NCI-H1417 (cell line): ENCODE data around the gene SLC39A1.

Source experiments
- DNase-seq, 3 experiments: peaks; one replicate each; lab custom pipeline; 2025; lab: John Stamatoyannopoulos, UW

Gene SLC39A1

DNA sequence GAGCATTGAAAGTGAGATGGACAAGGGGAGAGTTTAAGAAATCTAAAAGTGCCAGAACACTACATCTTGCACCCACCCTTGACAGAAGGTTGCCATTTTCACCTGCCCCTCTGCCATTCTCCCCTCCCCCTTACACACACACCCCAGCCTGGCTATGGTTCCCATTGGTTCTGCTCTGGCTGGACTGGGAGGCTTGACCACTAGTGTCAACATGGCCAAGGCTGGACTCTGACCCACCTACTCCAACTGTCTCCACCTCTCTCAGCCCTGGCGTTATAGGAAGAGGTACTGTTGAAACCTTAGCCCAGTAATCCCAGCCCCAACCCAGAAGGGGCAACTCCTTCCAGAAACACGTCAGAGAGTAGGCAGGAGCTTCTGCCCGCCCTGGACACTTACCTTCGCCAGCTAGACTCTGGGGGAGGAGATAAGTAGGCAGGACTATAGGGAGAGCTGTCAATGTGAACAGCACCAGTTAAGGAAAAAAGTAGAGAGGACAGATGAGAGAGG lies 9.4 kb downstream of the SLC39A1 start:
- no peak for DNase-seq

DNA sequence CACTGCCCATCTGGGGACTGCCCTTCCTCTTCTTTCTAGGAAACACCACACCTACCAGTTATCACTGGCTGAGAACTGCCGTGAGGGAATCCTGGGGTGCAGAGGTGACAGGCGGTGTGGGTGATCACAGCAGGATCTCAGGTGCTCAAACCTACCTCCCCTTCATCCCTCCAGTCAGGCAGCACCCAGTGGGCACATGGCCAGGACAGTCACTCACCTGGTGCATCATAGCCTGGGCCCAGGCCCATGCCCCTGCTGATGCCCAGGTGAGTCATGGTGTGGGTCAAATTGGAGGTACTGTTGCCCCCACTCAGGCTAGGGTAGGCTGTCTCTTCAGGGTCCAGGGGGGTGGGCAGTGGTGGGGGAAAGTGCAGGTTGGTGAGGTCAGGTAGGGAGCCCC lies 11.5 kb downstream of the SLC39A1 start:
- DNase-seq = no peak

DNA sequence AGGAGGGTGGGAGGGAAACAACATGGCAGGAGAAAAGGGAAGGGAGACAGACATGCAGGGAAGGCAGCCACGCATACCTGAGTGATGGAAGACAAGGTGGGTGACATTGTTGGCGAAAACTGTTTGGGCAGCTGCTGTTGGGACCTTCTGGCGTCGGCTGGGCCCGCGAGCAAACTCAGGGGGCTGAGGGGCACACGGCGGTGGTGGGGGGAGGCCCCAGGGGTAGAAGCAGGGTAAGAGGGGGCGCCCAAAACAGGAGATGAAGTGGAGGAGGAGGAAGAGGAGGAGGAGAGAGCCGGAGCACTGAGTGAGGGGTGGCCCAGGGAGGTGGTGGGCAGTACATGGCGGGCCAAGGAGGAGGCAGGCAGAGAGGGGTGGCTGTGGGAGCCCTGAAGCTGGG lies 12.2 kb downstream of the SLC39A1 start:
- DNase-seq = no peak

DNA sequence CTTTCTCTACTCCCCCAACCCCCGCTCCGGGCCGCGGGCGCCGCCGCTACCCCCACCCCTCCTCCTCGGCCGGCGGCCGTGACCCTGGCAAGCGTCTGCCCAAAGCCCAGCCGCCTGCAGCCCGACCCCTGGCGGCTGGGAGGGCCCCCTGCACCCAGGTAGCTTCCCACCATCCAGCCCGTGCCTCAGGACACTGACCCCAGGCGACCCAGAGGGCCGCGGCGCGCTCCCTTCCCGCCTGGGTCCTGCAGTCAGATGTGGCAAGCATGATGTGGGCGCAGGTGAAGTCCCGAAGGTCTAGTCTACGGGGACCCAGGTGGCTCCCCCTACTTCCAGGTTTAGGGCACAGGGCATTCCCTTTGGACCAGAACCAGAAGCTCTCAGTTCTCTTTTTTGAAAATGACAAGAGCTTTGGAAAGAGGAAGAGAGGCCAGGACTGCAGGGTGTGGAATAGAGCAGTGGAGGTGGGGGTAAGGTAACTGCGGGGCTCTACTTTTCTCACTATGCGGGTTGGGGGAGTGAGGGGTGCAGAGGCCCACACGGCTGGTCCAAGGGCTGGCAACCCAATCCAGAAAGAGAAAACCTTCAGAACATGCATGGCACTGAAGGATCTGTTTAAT lies 16.6 kb downstream of the SLC39A1 start, which contains the start of gene DENND4B:
TSS of gene DENND4B (minus strand) at position 97 of the 620 bp plus-strand sequence. CDS start 2,344 bp downstream, outside the sequence.
- DNase-seq = peak; percentile 79 to 93 (median 82)

DNA sequence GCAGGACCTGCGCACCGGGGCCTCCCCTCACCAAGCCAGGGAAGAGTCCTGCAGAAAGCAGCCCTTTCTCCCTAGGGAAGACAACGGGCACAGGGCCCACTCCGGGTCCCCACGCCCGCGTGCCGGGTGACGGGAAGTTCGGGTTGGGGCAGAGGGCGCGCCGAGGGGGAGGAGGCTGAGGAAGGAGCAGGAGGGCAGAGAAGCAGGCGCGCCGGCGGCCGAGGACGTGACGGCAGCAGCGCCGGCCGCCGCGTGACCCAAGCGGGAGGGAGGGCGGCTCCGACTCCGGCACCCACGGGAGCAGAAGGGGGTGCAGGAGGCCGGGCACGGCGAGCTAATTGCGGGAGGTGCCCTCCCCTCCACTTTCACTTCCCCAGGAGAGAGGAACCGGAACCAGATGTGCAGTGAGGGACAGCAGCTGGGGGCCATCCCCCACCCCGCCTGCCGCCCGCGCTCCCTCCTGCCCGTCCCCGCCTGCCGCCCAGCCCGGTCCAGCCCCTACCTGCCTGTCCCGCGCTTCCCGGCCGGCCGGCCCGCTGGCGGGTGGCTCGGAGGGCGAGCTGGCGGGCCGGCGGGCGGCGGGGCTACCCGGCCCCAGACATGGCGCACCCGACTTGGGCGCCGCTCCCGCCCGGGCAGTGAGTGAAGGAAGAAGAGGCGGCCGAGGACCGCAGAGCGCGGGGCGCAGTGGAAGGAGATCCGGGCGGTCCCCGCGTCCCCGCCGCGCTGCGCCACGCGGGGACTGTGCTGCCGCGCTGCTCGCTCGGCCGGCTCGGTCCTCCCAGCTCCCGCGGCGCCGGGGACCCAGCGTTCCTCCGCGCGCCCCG lies 17.3 kb downstream of the SLC39A1 start:
- peak; percentile 47 to 79 (median 63) for DNase-seq

DNA sequence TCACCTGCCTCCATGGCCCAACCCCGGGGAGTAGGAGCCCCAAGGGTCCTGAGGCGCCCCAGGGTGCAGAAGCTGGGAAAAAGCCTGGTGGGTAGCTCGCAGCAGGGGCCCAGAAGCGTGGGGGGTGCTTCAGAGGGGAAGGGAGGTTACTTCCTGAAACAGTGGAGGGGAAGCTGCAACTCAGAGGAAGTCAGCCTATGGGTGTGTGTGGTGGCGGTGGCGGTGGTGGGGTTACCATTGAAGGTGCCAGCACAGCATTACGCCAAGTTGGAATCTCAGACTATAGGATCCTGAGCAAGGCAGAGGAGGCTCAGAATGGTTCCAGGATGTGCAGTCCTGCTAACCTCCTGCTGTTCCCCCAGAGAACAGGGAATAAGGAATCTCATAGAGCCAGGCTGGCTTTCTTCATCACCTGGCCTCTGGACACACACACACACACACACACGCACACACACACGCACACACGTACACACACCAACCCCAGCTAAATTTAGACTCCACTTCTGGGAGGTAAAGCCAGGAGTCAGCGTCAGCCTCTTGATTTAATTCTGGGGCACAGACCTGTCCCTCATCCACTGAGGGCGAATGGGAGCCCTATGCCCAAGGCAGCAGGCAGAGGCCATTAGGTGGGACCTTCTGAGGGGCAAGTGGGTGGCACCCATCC lies 18.1 kb downstream of the SLC39A1 start:
- peak in 2 of 3 experiments; percentile 32 to 63 for DNase-seq

DNA sequence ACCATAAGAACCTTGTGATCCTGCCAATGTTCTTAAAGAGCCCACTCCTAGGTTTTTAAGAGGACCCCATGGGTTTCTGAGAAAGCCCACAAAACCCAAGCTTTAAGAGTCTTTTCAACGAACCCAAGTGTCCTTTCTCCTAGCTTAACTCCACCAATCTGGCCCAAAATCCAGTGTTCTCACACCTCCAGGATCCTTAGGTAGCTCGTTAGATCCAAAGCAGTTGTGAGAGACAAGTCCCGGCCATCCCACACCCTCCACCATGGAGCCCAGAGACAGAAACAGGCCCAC lies 18.6 kb downstream of the SLC39A1 start:
- no peak for DNase-seq

DNA sequence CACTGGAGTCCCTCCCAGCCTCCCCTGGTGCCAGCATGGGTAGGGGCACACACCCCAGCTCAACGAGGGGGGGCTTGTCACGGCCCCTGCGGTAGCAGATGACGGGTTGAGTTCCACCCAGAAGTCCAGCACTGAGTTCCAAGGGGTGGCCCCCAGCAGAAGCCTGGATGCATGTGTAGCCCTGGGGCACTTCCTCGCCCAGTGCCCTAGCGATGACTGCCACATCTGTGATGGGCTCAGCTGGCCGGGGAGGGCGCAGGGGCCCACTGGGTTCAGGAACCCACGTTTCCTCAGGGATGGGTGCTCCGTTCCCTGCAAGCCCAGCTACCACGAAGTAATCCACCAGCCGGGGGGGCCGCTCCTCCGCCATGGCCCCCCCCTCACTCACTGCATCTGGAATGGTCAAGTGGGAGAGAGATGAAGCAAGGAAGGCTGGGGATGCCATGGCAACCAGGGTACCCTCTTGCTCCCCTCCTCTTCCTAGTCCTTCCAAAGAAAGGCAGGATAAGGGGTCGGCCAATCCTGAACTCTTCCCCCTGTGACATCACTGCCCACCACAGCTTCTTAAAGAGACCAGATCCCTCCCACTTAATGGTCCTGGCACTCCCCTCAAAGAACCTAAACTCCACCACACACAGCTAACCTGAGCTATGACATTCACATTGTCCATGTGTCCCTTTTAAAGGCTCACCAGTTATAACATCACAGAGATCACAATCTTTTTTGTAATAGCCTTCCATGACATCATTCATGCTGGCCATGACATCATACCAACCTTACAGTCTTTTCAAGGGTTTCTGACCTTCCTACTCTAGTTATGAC lies 19.1 kb downstream of the SLC39A1 start:
- DNase-seq = no peak

DNA sequence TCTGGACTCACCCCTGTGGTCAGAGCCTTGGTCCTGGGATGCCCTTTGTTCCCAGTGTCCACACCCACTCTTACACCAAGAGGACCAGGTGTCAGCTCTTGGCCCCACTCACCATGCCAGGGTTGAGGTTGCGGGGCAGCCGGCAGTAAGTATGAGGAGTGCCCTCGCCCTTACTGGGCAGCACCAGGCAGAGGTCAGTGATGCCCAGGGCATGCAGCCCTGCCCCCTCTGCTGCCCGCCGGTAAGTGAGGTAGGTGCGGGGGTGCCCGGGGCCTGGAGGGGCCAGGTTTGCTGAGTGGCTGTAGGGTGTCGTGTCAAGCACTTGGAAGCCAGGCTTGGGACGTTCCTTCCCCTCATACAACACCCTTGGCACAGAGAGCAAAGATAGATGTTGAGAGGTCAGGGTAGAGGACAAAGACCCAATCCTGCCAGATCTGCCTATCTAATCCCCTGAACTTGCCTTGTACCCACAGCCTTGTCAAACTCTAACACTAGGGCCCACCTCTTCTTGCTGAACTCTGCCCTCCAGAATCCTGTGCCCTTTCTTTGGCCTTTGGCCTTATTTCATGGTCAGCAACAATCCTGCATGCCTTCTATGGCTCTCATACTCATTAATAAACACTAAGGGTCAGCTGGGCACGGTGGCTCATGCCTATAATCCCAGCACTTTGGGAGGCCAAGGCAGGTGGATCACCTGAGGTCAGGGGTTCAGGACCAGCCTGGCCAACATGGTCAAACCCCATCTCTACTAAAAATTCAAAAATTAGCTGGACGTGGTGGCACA lies 20.4 kb downstream of the SLC39A1 start:
- no peak for DNase-seq

DNA sequence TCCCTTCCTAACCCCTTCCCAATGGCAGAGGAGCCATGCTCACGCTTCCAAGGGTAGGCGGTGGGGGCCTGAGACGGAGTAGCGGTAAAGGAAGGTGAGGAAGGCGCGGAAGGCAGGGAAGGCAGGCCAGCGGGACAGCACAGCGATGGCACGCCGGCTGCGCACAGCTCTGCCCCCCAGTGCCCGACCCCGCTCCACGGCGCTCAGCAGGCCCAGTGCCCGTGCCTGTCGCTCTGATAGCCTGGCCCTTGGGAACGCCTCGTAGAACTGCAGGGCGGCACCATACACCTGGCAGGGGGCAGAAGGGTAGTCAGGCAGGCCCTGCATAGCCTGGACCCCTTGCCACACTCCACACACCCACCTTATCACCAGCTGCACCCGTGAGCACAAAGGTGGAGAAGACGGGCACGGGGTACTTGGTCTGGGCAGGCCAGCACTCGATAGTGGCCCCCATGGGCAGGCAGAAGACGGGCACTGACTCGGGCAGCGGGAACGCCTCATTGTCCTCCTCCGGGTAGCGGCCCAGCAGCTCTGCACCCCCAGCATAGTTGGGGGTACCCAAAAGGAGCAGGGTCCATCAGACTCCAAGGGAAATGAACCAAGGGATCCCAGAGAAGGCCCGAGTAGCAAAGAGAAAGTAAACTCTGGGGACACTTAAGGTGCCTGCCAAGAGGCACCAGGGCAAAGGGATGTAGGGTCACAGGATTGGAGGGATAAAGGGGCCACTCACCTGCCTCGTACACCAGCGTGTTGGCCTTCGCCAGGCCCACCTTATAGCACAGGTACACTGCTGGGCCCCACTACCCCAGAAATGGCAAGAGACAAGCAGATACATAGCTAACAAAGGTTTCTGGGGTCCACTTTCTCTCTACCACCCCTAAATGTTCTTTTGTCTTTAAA lies 21.3 kb downstream of the SLC39A1 start:
- no peak for DNase-seq

DNA sequence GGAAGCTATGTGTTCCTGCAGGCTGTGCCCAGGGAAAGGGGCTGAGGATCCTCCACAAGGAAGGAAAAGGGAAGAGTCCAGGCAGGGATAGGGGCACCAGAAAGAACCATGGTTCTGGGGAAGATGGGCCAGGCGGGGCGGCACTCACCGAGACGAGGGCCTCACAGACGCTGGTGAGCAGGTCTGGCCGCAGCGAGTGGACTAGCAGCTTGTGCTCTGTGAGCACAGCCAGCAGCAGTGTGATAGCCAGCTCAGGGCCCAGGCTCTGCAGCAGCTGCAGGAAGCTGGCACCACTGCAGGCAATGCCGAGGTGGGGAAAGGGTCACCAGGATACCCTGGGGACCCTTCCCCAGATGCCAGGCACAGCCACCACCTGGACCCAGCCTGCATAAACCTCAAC lies 22.6 kb downstream of the SLC39A1 start:
- no peak for DNase-seq

DNA sequence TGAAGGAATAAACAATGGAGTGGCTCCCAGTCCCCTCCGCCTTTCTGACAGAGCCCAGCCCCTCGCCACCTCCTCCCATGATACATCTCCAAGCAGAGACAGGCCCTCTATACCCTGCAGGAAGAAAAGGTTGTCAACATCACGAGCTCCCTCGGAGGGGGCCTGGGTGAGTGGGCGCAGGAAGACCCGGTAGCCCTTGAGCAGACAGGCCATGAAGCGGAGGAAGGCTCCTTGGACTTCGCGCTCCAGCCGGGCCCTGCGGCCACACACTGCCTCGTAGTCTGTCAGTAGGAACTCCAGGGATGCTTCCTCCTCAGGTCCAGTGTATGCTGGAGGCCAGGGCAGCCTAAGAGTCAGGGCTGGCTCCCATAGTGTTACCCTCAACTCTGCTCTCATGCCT lies 23.9 kb downstream of the SLC39A1 start:
- no peak for DNase-seq

DNA sequence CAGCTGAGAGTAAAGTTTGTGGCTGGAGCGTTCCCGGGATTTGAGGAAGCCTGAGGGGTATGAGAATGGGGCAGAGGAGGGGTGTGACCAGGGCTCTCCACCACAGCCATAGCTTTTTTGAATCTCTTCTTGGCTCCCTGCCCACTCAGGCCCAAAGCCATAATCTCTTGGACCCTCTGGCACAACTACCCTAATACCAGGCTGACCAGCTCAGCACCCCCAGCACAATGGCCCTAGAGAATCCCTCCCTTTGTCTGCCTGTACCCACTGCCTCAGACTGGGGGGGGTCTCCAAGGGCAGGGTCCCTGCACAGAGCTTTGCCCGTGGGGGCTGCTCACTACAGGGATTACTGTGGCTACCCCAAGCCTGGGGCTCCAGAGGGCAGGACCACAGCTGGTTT lies 24.3 kb downstream of the SLC39A1 start:
- no peak for DNase-seq

DNA sequence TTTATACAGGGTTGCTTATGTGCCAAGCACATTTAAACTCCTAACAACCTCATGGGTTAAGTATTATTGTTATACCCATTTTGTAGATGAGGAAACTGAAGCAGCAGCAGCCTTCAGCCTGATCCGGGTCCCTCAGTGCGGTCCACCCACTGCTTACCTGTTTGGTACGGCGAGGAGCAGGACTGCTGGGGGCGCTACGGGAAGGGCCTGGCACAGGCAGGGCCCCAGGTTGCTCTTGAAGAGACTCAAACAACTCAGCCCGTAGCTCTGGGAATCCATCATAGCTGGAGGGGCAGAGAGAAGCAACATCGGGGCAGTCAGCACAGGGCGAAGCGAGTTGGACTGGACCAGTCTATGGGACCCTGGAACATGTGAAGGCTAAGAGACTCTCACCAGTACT lies 26.0 kb downstream of the SLC39A1 start:
- no peak for DNase-seq

DNA sequence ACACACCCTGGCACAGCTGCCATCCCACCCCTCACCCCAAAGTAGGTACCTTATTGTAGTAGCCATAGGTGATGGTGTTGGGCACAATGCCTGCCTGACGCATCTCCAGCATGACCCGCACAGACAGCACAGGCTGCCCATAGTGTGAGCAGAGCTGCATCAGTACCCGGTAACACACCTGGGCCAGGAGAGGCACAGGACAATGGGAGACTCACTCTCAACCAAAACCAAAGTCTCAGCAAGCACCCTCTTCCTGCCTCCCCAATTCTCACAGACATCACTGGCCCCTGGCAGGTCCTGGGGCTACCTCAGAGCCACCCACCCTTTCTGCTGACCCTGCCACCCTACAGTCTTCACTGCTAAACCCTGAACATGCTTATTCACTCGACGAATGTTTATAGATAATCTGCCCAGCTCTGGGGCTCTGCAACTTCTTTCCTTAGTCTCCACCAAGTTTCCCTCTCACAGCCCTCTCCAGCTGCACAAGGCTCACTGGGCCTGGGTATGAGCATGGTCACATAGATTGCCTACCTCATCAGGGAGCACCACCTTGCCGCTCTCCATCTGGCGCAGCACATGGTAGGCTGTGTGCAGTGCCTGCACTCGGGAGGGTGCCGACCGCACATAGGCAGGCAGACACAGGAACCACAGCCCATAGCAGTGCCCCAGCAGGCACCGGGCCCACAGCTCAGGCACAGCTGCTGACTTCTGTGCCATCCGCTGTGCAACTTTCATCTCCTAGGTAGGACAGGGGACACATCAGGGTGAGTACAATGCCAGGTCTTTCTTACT lies 27.1 kb downstream of the SLC39A1 start:
- no peak for DNase-seq

DNA sequence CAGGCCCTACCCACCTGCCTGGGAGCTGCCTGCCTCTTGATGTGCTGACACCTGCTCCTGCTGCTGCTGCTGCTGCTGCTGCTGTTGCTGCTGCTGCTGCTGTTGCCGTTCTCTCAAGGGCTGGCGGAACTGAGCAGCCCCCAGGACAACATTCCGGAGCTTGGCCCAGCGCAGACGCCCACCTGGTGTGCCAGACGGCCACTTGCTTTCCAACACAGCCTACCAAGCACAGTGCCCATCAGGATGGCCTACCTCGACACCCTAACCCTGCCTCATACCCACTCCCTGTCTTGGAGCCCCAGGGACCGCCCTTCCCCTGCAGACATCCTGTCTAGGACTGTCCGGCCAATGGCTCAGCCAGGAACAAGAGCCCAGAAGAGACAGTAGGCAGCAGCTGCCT lies 28.6 kb downstream of the SLC39A1 start:
- DNase-seq = no peak

DNA sequence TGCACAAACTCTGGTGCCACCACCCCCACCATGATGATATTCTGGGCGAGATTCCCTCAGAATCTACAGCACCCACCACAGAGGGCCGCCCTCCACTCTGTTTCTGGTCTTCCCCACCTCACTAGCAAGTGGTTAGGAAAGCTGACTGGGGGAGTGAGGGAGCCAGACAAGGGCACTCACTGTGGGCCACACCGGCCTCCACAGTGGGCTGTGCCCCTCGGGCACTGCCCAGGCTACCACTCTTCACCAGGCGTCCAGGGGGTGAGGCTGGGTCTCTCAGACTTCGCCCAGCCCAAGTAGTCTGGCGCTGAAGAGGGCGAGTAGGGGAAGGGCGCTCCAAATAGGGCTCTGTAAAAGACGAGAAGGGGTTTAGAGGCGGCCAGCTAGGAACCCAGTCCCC lies 29.4 kb downstream of the SLC39A1 start:
- DNase-seq = no peak

DNA sequence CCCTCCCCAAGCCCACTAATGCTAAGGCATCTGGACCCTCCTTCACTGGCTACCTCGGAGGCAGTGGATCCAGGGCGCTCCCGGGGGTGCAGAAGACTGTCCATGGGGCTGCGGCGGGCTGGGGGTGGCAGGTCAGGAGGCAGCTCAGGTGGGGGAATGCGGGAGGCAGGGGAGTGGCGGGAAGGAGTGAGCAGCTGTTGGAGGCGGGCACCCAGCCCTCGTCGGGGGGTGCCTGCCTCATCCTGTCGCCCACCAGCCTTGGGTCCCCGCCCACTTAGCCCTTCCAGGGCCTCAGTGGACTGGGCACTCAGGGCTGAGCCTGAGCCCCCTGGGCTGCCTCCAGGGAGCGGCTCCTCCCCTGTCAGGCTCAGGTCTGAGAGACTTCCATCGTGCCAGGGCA lies 29.9 kb downstream of the SLC39A1 start:
- no peak for DNase-seq
